GM20000 (cell line): ENCODE results near the gene ITFG2.

Source experiments
- DNase-seq: peaks from one replicate; pipeline ENCODE4 v3.0.0; 2012; ENCODE audit warnings: low spot score
- CTCF ChIP-seq: IDR thresholded peaks from 2 replicates; pipeline ENCODE4 v1.5.1; 2012; ENCODE audit warnings: mild to moderate bottlenecking, control low read depth; ENCODE audit errors: extremely low read depth, missing control alignments

Gene ITFG2

DNA sequence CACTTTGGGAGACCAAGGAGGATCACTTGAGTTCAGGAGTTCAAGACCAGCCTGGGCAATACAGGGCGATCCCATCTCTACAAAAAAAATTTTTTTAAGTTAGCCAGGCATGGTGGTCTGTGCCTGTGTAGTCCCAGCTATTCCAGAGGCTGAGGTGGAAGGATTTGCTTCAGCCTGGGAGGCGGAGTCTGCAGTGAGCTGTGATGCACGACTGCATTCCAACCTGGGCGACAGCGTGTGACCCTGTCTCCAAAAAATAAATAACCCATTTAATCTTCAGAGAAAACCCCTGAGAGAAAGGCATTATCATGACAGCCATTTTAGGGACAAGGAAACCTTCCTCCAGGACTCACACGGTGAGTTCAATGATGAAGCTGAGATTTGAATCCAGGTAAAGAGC is 21.4 kb upstream of the ITFG2 start:
- TF ChIP-seq CTCF = no peak
- no peak for DNase-seq

DNA sequence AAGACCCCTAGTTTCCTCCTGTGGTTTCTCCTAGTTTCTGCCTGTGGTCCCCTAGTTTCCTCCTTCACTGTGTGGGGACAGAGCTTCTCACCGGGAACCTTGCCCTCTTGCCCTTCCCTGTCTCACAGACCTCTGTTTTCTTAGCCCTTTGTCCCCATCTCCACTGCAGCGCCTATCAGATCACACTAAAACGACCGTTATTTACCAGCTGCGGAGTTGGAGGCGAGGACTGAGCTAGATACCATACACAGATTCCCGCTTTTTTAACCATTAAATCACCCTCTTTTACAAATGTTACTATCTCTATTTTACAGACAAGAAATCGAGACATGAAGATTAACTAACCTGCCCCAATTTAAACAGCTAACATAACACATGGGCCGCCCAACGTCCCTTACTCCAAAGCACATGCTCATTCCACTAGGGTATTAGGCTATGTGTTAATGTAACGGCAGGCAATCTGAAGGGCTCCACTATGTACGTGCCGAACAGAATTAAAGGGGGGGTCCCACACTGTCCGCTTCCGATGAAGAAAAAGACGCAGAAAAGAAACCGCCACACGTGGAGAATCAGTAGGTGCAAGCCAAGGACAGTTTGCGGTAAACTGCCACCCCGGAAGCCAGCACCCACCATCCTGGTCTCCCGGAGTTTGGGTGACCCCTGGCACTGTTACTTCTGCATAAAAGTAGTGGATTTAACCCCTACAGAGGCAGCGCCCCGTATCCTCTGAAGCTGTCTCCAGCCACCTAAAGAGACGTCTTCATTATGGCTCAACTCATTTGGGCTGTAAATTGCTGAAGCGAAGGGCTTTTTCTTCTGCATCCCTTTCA is 19.6 kb upstream of the ITFG2 start:
- TF ChIP-seq CTCF = no peak

DNA sequence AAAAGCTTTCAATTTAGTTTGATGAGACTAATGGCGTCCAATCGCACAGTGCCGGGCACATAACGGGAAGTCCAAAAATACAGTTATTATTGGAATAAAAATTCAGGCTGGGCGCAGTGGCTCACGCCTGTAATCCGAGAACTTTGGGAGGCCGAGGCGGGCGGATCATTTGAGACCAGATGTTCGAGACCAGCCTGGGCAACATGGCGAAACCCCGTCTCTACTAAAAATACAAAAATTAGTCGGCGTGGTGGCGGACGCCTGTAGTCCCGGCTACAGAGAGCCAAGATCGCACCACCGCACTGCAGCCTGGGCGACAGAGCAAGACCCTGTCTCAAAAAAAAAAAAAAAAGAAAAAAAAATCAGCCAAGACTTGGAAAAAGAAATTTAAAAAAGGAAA is 18.9 kb upstream of the ITFG2 start:
- DNase-seq = no peak
- TF ChIP-seq CTCF = no peak

More for the DNA sequence above, 19.6 kb upstream of the ITFG2 start:
- DNase-seq = no peak

GRCh38 chr12:2794191-2794735 is 18.2 kb upstream of the ITFG2 start:
- no peak for TF ChIP-seq CTCF
- peak; percentile 44 for DNase-seq

- DNase-seq = peak; percentile 98
- no peak for TF ChIP-seq CTCF
These were observed 17.7 kb upstream of the ITFG2 start, which contains the start of gene FKBP4 for GRCh38 chr12:2794736-2795289. Gene FKBP4, plus strand, starts transcription at chr12:2794970. Its CDS starts 170 bp downstream, at chr12:2795140.

- DNase-seq = peak; percentile 96
- TF ChIP-seq CTCF = no peak
These were observed 16.9 kb upstream of the ITFG2 start for GRCh38 chr12:2795291-2796186.
